ENCODE results near the gene LPP. TPM values are rescaled to one million over a fixed set of nuclear protein-coding genes. Genes with fewer than 3 reads are reported as not detected.

LPP gene
- polyA plus RNA-seq, 1 donor (not counting 4 experiments of a cell fraction or from before 2014, with no cell fraction given) = 16.0 TPM

DNA sequence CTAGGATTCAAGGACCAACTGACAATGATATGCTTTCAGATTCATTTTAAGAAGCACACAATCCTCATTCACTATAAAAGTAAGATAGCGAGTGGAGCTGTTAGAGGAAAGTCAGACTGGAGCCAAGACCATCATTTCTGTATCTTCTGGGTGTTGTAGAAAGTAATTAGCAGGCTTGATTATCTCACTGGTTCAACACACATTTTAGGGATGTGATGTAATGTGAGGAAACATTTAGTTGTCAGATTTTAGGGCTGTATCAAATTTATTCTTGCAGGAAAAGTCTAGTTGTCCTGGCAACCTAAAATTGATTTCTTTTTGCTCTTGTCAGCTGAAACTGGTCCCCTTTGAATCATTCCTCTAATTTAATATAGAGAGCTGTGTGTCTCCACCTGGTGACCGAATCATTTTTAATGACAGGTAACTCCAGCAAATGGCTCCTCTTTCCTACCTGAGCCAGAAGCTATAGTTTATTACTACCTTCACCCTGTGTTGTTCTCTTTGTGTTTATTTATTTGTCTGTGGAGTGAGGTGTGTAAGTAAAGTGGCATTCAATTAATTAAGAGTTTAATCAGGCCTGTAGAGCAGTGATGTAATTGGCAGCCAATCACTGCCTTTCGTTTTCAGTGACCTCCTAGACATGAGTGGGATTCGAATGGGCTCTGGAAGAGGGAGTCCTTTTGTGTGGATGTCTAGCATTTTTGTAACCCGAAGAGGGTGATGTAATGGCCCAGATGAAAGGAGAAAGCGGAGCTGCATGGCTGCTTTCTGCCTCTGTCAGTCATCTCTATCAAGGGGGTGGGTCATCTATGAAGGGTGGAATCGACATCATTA, 125.8 kb downstream of the LPP start:
- Histone ChIP-seq H2AFZ (ENCODE audit: control insufficient read depth, low read length) (no peak overlapping the region), H3K9ac (ENCODE audit: control insufficient read depth, extremely low read depth, insufficient read depth, low read length) (no peak overlapping the region), H3K4me1 (ENCODE audit: control insufficient read depth, extremely low read depth, insufficient read depth, low read length) (peaks cover 15% of the 10 kb centered on the region), H3K9me1 (ENCODE audit: control insufficient read depth, extremely low read depth, insufficient read depth, low read length) (no peaks in the 10 kb centered on the region), H3K36me3 (ENCODE audit: control insufficient read depth in 2 of 2, extremely low read depth in 1 of 2, insufficient read depth in 2 of 2, low read length in 2 of 2) (peaks cover 0 to 1% of the 10 kb centered on the region in 2 experiments), H3K4me2 (ENCODE audit: control insufficient read depth, extremely low read depth, insufficient read depth, low read depth, low read length) (no peak overlapping the region), H3K27me3 (ENCODE audit: control insufficient read depth, extremely low read depth, insufficient read depth, low read length) (no peaks in the 10 kb centered on the region), H4K20me1 (ENCODE audit: control insufficient read depth, extremely low read depth, insufficient read depth, low read length) (no peaks in the 10 kb centered on the region), H3K9me3 (ENCODE audit: control insufficient read depth, low read depth, low read length) (no peaks in the 10 kb centered on the region), H3K27ac (ENCODE audit: control insufficient read depth, insufficient read depth, low read length) (no peak overlapping the region), H3K79me2 (ENCODE audit: control insufficient read depth, insufficient read depth, low read length) (peaks cover 10% of the 10 kb centered on the region), H3K4me3 (ENCODE audit: control insufficient read depth in 2 of 3, extremely low read depth in 1 of 3, insufficient read depth in 2 of 3, low read depth in 1 of 3, low read length in 3 of 3) (no peak overlapping the region)
- TF ChIP-seq, protein P1, sequence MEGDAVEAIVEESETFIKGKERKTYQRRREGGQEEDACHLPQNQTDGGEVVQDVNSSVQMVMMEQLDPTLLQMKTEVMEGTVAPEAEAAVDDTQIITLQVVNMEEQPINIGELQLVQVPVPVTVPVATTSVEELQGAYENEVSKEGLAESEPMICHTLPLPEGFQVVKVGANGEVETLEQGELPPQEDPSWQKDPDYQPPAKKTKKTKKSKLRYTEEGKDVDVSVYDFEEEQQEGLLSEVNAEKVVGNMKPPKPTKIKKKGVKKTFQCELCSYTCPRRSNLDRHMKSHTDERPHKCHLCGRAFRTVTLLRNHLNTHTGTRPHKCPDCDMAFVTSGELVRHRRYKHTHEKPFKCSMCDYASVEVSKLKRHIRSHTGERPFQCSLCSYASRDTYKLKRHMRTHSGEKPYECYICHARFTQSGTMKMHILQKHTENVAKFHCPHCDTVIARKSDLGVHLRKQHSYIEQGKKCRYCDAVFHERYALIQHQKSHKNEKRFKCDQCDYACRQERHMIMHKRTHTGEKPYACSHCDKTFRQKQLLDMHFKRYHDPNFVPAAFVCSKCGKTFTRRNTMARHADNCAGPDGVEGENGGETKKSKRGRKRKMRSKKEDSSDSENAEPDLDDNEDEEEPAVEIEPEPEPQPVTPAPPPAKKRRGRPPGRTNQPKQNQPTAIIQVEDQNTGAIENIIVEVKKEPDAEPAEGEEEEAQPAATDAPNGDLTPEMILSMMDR (optimal IDR thresholded peaks at IDR 0.05 in 1 of 3, IDR thresholded peaks at IDR 0.05 in 1 of 3, conservative IDR thresholded peaks at IDR 0.05 in 1 of 3; ENCODE audit: extremely low read depth in 1 of 3, insufficient read depth in 2 of 3, low read length in 3 of 3) = no peak
- no peak for TF ChIP-seq EZH2 (IDR thresholded peaks at IDR 0.05; ENCODE audit: low read length)
- no peak for FAIRE-seq
- DNase-seq (ENCODE audit: low read depth, low spot score) = no peak
- dilution Hi-C loops (cut with MboI; ENCODE audit: extremely low pct_ligation_motif_present, low sequenced_read_pairs) = no loop called here

DNA sequence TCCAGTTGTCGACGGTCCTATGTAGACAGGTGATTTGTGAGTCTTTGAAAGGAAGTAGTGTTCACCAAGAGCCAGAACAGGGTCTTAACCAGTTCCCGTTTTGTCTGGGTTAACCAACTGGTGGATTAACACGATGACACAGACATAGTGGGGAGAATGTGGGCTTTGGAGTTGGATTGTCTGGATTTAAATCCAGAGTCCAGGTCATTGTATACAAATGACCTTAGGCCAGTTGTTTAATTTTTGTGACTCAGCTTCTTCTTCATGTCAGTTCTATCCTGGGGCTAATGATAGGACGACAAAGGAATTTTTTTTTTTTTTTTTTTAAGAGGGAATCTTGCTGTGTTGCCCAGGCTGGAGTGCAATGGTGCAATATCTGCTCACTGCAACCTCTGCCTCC, 126.7 kb downstream of the LPP start:
- H3K9ac ChIP-seq (ENCODE audit: control insufficient read depth, extremely low read depth, insufficient read depth, low read length) = no peak overlapping the region
- H3K9me3 ChIP-seq (ENCODE audit: control insufficient read depth, low read depth, low read length) = no peaks in the 10 kb centered on the region
- peaks cover 10% of the 10 kb centered on the region for H3K79me2 ChIP-seq (ENCODE audit: control insufficient read depth, insufficient read depth, low read length)
- no peaks in the 10 kb centered on the region for H4K20me1 ChIP-seq (ENCODE audit: control insufficient read depth, extremely low read depth, insufficient read depth, low read length)
- no peak overlapping the region for H2AFZ ChIP-seq (ENCODE audit: control insufficient read depth, low read length)
- no peaks in the 10 kb centered on the region for H3K9me1 ChIP-seq (ENCODE audit: control insufficient read depth, extremely low read depth, insufficient read depth, low read length)
- H3K36me3 ChIP-seq (ENCODE audit: control insufficient read depth in 2 of 2, extremely low read depth in 1 of 2, insufficient read depth in 2 of 2, low read length in 2 of 2) = peaks cover 0 to 1% of the 10 kb centered on the region in 2 experiments
- no peak overlapping the region for H3K4me3 ChIP-seq (ENCODE audit: control insufficient read depth in 2 of 3, extremely low read depth in 1 of 3, insufficient read depth in 2 of 3, low read depth in 1 of 3, low read length in 3 of 3)
- H3K27me3 ChIP-seq (ENCODE audit: control insufficient read depth, extremely low read depth, insufficient read depth, low read length) = no peaks in the 10 kb centered on the region
- H3K4me1 ChIP-seq (ENCODE audit: control insufficient read depth, extremely low read depth, insufficient read depth, low read length) = peaks cover 20% of the 10 kb centered on the region
- dilution Hi-C loops (cut with MboI; ENCODE audit: extremely low pct_ligation_motif_present, low sequenced_read_pairs) = no loop called here
- TF ChIP-seq, protein P1 (optimal IDR thresholded peaks at IDR 0.05 in 1 of 3, IDR thresholded peaks at IDR 0.05 in 1 of 3, conservative IDR thresholded peaks at IDR 0.05 in 1 of 3; ENCODE audit: extremely low read depth in 1 of 3, insufficient read depth in 2 of 3, low read length in 3 of 3) = no peak
- no peak for TF ChIP-seq EZH2 (IDR thresholded peaks at IDR 0.05; ENCODE audit: low read length)
- H3K4me2 ChIP-seq (ENCODE audit: control insufficient read depth, extremely low read depth, insufficient read depth, low read depth, low read length) = no peak overlapping the region
- FAIRE-seq = no peak
- DNase-seq (ENCODE audit: low read depth, low spot score) = no peak
- no peak overlapping the region for H3K27ac ChIP-seq (ENCODE audit: control insufficient read depth, insufficient read depth, low read length)

Data from keratinocyte (primary cell).